Fibroblast of skin of left biceps (primary cell): ENCODE data around the gene ATMIN.

Experiments
- DNase-seq, 2 experiments: peaks; one replicate each; pipeline ENCODE4 v3.0.0-alpha.2; 2013; ENCODE audit warnings: low read depth in 2 of 2

The ATMIN gene

GRCh38 chr16:81035398-81035974 is at the start of gene ATMIN:
ATMIN (plus strand) TSS chr16:81035842; CDS start chr16:81035871, 29 bp downstream.
- DNase-seq, result peak; percentile 63

GRCh38 chr16:80986557-80986956 is 49.1 kb upstream of the ATMIN start:
- DNase-seq, result no peak

GRCh38 chr16:80988756-80989155 is 46.9 kb upstream of the ATMIN start:
- no peak for DNase-seq

GRCh38 chr16:80989801-80990200 is 45.8 kb upstream of the ATMIN start:
- DNase-seq, result no peak

- DNase-seq, result no peak
These were observed 45.1 kb upstream of the ATMIN start for GRCh38 chr16:80990577-80990976.

- no peak for DNase-seq
These were observed 44.7 kb upstream of the ATMIN start for GRCh38 chr16:80990978-80991377.

- no peak for DNase-seq
These were observed 43.7 kb upstream of the ATMIN start for GRCh38 chr16:80991792-80992430.

- no peak for DNase-seq
These were observed 42.9 kb upstream of the ATMIN start for GRCh38 chr16:80992676-80993293.

GRCh38 chr16:80993307-80993706 is 42.3 kb upstream of the ATMIN start:
- DNase-seq, result peak; percentile 66 to 75

GRCh38 chr16:80993834-80994233 is 41.8 kb upstream of the ATMIN start:
- DNase-seq, result no peak

GRCh38 chr16:80994451-80994850 is 41.2 kb upstream of the ATMIN start:
- no peak for DNase-seq

- no peak for DNase-seq
These were observed 38.9 kb upstream of the ATMIN start for GRCh38 chr16:80996688-80997138.

- DNase-seq, result no peak
These were observed 38.4 kb upstream of the ATMIN start for GRCh38 chr16:80997139-80997798.

- no peak for DNase-seq
These were observed 37.5 kb upstream of the ATMIN start for GRCh38 chr16:80997964-80998620.

GRCh38 chr16:81000873-81001272 is 34.8 kb upstream of the ATMIN start:
- DNase-seq, result no peak

- DNase-seq, result no peak
These were observed 34.3 kb upstream of the ATMIN start for GRCh38 chr16:81001330-81001729.

GRCh38 chr16:81003064-81003463 is 32.6 kb upstream of the ATMIN start:
- DNase-seq, result no peak

GRCh38 chr16:81003610-81004460 is 31.8 kb upstream of the ATMIN start:
- no peak for DNase-seq

- DNase-seq, result no peak
These were observed 30.8 kb upstream of the ATMIN start for GRCh38 chr16:81004646-81005353.

- no peak for DNase-seq
These were observed 30.0 kb upstream of the ATMIN start for GRCh38 chr16:81005610-81006161.
